Psoas muscle (tissue), 8 donors: ENCODE measurements around the gene METTL9. TPM values are rescaled to one million over a fixed set of nuclear protein-coding genes. Genes with fewer than 3 reads are reported as not detected.
"Not testable (repeated sequence)": the region's sequence is repeated elsewhere in the genome, so short reads cannot be mapped to it uniquely, and the experiment has no call there.

Experiments
- ATAC-seq, 4 donors: fragments of 200-7000 bp; cut with Tn5 transposase; one replicate each; pipeline ENCODE4 v1.9.1; 2020; ENCODE audit warnings: moderate library complexity in 3 of 4, mild to moderate bottlenecking in 2 of 4
- DNase-seq, 2 donors: peaks; one replicate each; pipeline ENCODE4 v3.0.0-alpha.2; 2020
- H3K27ac ChIP-seq: fragments of 200-600 bp; one replicate; pipeline ENCODE4 v1.8.0; 2022
- H3K27me3 ChIP-seq, 3 donors: fragments of 200-600 bp in 1 of 3; one replicate each; pipeline versions ENCODE4 v1.6.1 to v1.8.0; 2013 to 2022; ENCODE audit warnings: low read length in 2 of 3, mild to moderate bottlenecking in 2 of 3, moderate library complexity in 1 of 3; ENCODE audit not compliant: insufficient read depth in 3 of 3
- H3K36me3 ChIP-seq, 2 donors: fragments of 200-600 bp in 1 of 2; one replicate each; pipeline versions ENCODE4 v1.6.1 to v1.8.0; 2013 to 2022; ENCODE audit warnings: low read depth in 1 of 2, mild to moderate bottlenecking in 1 of 2, moderate library complexity in 1 of 2; ENCODE audit not compliant: insufficient read depth in 1 of 2
- H3K4me1 ChIP-seq: fragments of 200-600 bp; one replicate; pipeline ENCODE4 v1.8.0; 2022
- H3K4me3 ChIP-seq: fragments of 200-600 bp; one replicate; pipeline ENCODE4 v1.8.0; 2022; ENCODE audit warnings: mild to moderate bottlenecking
- H3K9me3 ChIP-seq: fragments of 200-600 bp; one replicate; pipeline ENCODE4 v1.8.0; 2022
- CTCF ChIP-seq: fragments of 200-600 bp; IDR thresholded peaks from one replicate; pipeline ENCODE4 v1.8.0; 2022; ENCODE audit warnings: antibody characterized with exemption
- WGBS, 3 donors: extraction: QIAGEN DNeasy Blood & Tissue Kit; methylation state at CpG; one replicate each; pipeline versions ENCODE4 v1.1.6 to v1.1.7; 2013; 5-methylcytosine and 5-hydroxymethylcytosine counted together
- intact Hi-C, 2 donors: fragments of 100-400 bp; cut with DNase I; formaldehyde crosslinking; loops; one replicate each; pipeline versions ENCODE4 v1.11.0 to v1.14.2; 2022
- polyA plus RNA-seq, 3 donors: library from polyadenylated mRNA; stranded (reverse); fragments of 200-250 nt; gene quantifications; one replicate each; pipeline ENCODE4 v1.2.3, GENCODE V29; 2013
- total RNA-seq, 4 donors: library from RNA; stranded (reverse); fragmentation: NEBNext Ultra II Directional in 2 of 4; extraction: Animal tissue kit (Norgen Biotek cat#: 25700) in 2 of 4; gene quantifications; one replicate each; pipeline versions ENCODE4 v1.2.1 to v1.2.4, GENCODE V29; 2021 to 2023
- donor health status: healthy with polysubstance abuse.
- donor health status: DM: no; HTN: no; CAD: no; lungs with moderate emphysema.
- donor health status: Bipolar disorder and iron deficiency.
- donor health status: healthy.
- donor health status: DM: yes; HTN: yes; CAD: no.
- donor health status: DM: no; HTN: no; CAD: no.
- donor health status: DM: no; HTN: no; CAD: no.
- donor health status: DM: yes; HTN: yes; CAD: no.

The METTL9 gene
- total and polyA plus RNA-seq, 7 donors, result 54.4 to 134 (median 71.8) TPM

DNA sequence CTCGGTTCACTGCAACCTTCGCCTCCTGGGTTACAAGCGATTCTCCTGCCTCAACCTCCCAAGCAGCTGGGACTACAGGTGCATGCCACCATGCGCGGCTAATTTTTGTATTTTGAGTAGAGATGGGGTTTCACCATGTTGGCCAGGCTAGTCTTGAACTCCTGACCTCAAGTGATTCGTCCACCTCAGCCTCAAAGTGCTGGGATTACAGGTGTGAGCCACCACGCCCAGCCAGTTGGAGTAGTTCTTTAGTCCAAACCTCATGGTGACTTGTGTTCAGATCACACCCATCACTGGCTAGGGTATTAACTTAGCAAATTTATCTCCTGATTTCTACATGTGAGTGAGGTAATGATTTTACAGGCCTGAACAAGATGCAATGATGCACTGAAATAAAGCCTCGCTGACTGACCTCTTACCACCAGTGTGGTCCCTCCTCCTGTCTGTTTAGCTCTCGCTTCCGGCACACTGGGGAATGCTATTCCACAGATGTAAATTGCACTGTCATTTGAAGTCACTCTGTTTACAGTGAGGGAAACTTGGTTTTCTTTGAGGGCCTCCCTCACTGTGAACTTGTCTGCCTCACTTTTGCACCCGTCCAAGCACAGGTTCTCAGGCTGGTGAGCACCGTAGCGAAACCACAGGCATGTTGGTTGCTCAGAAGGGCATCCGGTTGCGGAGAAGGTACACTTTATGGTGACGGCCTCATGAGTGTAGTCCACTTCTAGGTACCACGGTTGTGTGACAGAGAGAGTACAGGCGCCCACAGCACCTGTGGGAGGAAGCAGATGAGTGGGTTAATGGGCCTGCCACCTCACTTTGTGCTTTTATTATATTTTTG lies 47.6 kb downstream of the METTL9 start:
- TF ChIP-seq CTCF, result no peak
- DNase-seq, result no peak
- intact Hi-C loops, result no loop called here
- no peaks in the 10 kb centered on the region for H3K36me3 ChIP-seq
- H3K4me1 ChIP-seq, result peaks cover 23% of the 10 kb centered on the region
- H3K27me3 ChIP-seq, result no peaks in the 10 kb centered on the region
- WGBS, 3 donors, result 88 to 96% (median 91%) methylated on average over 18 of the region's 18 CpGs
- H3K27ac ChIP-seq, result peak overlapping the region; percentile 61
- H3K9me3 ChIP-seq, result no peaks in the 10 kb centered on the region
- ATAC-seq, result no peak
- no peak overlapping the region for H3K4me3 ChIP-seq

GRCh38 chr16:21647562-21648164 lies 48.3 kb downstream of the METTL9 start:
- H3K27ac ChIP-seq, result no peak overlapping the region
- H3K27me3 ChIP-seq, result no peaks in the 10 kb centered on the region
- 84 to 90% (median 87%) methylated on average over 9 of the region's 9 CpGs for WGBS, 3 donors
- no peak for TF ChIP-seq CTCF
- ATAC-seq, result no peak
- H3K4me3 ChIP-seq, result no peak overlapping the region
- peaks cover 23% of the 10 kb centered on the region for H3K4me1 ChIP-seq
- no peak for DNase-seq
- no peaks in the 10 kb centered on the region for H3K9me3 ChIP-seq
- no peaks in the 10 kb centered on the region for H3K36me3 ChIP-seq
- intact Hi-C loops, result no loop called here

- H3K4me3 ChIP-seq, intact Hi-C loops, DNase-seq: not testable (repeated sequence)
Observed at GRCh38 chr16:21649826-21650406, 50.5 kb downstream of the METTL9 start.

DNA sequence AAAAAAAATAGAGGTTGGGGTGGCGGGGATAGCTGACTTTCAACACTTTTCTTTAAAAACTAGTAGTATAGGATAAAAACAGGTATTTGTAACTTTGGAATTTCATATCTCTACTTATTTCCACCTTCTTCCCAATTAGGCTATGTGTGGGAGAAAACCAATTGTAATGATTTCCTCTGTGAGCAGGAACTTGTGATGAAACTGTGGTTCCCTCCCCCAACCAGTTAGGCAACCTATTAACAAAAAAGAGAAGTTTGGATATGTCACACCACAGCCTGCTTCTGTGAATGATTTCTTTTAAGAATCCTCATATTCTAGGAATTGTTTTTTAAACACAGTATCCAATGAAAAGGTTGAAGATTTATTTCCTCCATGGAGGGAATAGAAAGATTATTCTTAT lies 51.1 kb downstream of the METTL9 start:
- ATAC-seq, result no peak
- Histone ChIP-seq H3K4me3 (peak overlapping the region; percentile 2), H3K27me3 (no peaks in the 10 kb centered on the region), H3K27ac (no peak overlapping the region), H3K4me1 (peaks cover 6% of the 10 kb centered on the region), H3K36me3 (peaks cover 3 to 10% of the 10 kb centered on the region in 2 donors), H3K9me3 (no peaks in the 10 kb centered on the region)
- intact Hi-C loops, result no loop called here
- no peak for TF ChIP-seq CTCF
- WGBS, 3 donors, result 92 to 100% (median 94%) methylated on average over 1 of the region's 1 CpG
- DNase-seq, result no peak

More at GRCh38 chr16:21649826-21650406, 50.5 kb downstream of the METTL9 start:
- not testable (repeated sequence) for H3K27ac ChIP-seq, H3K9me3 ChIP-seq, H3K27me3 ChIP-seq, H3K36me3 ChIP-seq, ATAC-seq
- H3K4me1 ChIP-seq, result peaks cover 13% of the 10 kb centered on the region
- WGBS, 3 donors, result 93 to 94% (median 94%) methylated on average over 12 of the region's 12 CpGs

DNA sequence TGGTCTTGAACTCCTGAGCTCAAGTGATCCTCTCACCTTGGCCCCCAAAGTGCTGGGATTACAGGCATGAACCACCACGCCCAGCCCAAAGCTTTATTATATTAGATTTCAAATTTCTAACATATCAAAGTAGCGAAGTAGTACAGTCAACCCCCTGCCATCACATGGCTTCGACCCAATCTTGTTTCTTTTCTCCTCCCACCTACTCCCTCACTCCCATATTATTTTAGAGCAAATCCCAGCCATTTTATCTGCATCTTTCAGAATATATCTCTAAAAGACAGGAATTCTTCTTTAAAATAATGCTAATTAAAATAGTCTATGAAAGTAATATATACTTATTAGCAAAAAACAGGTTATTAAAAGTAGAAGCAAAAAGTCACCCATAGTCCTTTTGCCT lies 52.1 kb downstream of the METTL9 start:
- Histone ChIP-seq H3K27me3 (no peaks in the 10 kb centered on the region), H3K4me1 (no peaks in the 10 kb centered on the region), H3K9me3 (no peaks in the 10 kb centered on the region), H3K27ac (no peak overlapping the region), H3K4me3 (peak overlapping the region; percentile 27), H3K36me3 (peaks cover 6 to 18% of the 10 kb centered on the region in 2 donors)
- DNase-seq (no peak), ATAC-seq (no peak)
- no peak for TF ChIP-seq CTCF
- intact Hi-C loops, result no loop called here
- WGBS, 3 donors, result 73 to 88% (median 82%) methylated on average over 3 of the region's 3 CpGs
